OCI-LY7 (cell line): ENCODE measurements around the gene TNFAIP8.

Experiments used
- EZH2phosphoT487 ChIP-seq: fragments of 200-600 bp; sonication (generic); IDR thresholded peaks from 2 replicates; pipeline ENCODE4 v1.6.1; 2018; ENCODE audit warnings: low read depth, borderline replicate concordance, mild to moderate bottlenecking, mixed run types, antibody characterized with exemption, low read length, moderate library complexity, mixed read lengths
- TF ChIP-seq, protein P1 (sequence below): fragments of 200-600 bp; sonication (generic); conservative IDR thresholded peaks from 2 replicates; pipeline ENCODE4 v1.5.1; 2014; ENCODE audit warnings: mild to moderate bottlenecking, antibody characterized with exemption, low read length, moderate library complexity, mixed read lengths

DNA sequence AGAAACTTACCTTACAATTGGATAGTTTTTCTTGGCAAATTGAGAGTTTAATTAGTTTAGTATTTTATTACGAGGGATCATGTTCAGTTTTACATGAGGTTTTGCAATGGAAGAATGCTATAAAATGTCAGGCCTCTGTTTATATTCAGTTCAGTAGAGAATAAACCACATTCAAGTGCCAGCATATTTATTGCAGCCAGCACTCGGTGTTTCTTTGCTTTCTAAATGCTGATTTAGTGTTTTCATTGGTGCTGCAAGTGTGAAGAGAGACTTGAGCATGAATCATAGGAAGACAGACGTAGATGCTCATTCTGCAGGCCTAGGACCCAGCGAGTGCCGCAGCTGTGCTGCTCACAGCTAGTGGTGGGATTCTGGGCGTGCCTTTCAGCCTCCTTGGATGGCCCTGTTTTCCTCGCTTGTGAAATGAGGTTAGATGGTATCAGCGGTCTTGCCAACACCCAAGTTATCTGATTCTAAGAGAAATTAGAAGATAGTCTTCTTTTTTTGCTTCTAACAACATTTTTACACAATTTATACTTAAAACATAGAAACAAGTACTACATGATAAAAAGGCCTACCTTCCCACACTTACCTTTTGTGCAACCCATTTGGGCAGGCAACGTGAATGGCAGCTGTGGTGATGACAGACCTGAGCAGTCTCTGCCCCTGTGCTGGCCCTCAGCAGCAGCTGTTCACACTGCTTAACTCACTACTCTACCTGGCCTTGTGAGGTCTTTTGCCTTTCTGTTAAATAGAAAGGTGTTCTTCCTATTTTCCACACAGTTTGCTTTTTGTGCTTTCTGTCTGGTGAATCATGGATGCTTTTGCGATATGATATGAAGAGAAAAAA is 26.8 kb upstream of the TNFAIP8 start:
- TF ChIP-seq, protein P1, sequence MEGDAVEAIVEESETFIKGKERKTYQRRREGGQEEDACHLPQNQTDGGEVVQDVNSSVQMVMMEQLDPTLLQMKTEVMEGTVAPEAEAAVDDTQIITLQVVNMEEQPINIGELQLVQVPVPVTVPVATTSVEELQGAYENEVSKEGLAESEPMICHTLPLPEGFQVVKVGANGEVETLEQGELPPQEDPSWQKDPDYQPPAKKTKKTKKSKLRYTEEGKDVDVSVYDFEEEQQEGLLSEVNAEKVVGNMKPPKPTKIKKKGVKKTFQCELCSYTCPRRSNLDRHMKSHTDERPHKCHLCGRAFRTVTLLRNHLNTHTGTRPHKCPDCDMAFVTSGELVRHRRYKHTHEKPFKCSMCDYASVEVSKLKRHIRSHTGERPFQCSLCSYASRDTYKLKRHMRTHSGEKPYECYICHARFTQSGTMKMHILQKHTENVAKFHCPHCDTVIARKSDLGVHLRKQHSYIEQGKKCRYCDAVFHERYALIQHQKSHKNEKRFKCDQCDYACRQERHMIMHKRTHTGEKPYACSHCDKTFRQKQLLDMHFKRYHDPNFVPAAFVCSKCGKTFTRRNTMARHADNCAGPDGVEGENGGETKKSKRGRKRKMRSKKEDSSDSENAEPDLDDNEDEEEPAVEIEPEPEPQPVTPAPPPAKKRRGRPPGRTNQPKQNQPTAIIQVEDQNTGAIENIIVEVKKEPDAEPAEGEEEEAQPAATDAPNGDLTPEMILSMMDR = no peak
- TF ChIP-seq EZH2phosphoT487 = no peak
